Measurements from ENCODE around the gene LINGO1. TPM values are rescaled to one million over a fixed set of nuclear protein-coding genes. Genes with fewer than 3 reads are reported as not detected.

LINGO1 gene
- total and polyA plus RNA-seq, 9 of the 15 experiments (the other 6 are each of a cell fraction or from before 2014, with no cell fraction given): 0.07 to 15.3 (median 2.1) TPM

GRCh38 chr15:77607111-77607893 lies 25.4 kb downstream of the LINGO1 start (continued):
- TF ChIP-seq CHD7 (IDR thresholded peaks at IDR 0.05; ENCODE audit: low read depth, low read length): no peak
- TF ChIP-seq SAFB2 (IDR thresholded peaks at IDR 0.05; ENCODE audit: borderline replicate concordance, low read depth, low read length, severe bottlenecking): no peak
- no peak for TF ChIP-seq SMAD3 (CRISPR knock-in tag; conservative IDR thresholded peaks at IDR 0.05)
- no peak for TF ChIP-seq ZNF449 (CRISPR knock-in tag; IDR thresholded peaks at IDR 0.05)
- no peak for TF ChIP-seq AFF1 (IDR thresholded peaks at IDR 0.05; ENCODE audit: low read depth in 1 of 2, partially characterized antibody in 2 of 2)
- no peak for TF ChIP-seq TCF15 (CRISPR knock-in tag; IDR thresholded peaks at IDR 0.05)
- TF ChIP-seq MCM3 (IDR thresholded peaks at IDR 0.05): no peak
- TF ChIP-seq NFATC3 (IDR thresholded peaks at IDR 0.05): no peak
- no peak for TF ChIP-seq SUPT5H (IDR thresholded peaks at IDR 0.05)
- no peak for TF ChIP-seq POLR2AphosphoS2 (IDR thresholded peaks at IDR 0.05; ENCODE audit: low read length)
